WTC11 (cell line): Measurements from ENCODE around the gene HMGCS1. TPM values are rescaled to one million over a fixed set of nuclear protein-coding genes. Genes with fewer than 3 reads are reported as not detected.

Experiments
- ATAC-seq: fragments of 200-7000 bp; cut with Tn5 transposase; 2 replicates; pipeline ENCODE4 v1.10.0; 2021; ENCODE audit warnings: mild to moderate bottlenecking, moderate library complexity
- CTCF ChIA-PET: fragments of 300-600 bp; sonication (Branson Sonifier 250); formaldehyde crosslinking; loops from one replicate; lab custom pipeline; 2021; ENCODE audit warnings: antibody characterized with exemption; lab: Charles Lee
- POLR2A ChIA-PET: fragments of 350-600 bp; sonication (Branson Sonifier 250); formaldehyde crosslinking; loops from one replicate; lab custom pipeline; 2021; ENCODE audit warnings: antibody characterized with exemption; lab: Charles Lee
- DNase-seq: peaks from one replicate; pipeline ENCODE4 v3.0.0; 2021; ENCODE audit warnings: low spot score
- H3K27ac Mint-ChIP-seq: 2 replicates; pipeline ENCODE4 v1.8.0; 2021; ENCODE audit warnings: mixed read lengths
- H3K27me3 Mint-ChIP-seq: 2 replicates; pipeline ENCODE4 v1.8.0; 2021; ENCODE audit warnings: low read depth, mild to moderate bottlenecking, moderate library complexity, mixed read lengths
- H3K36me3 Mint-ChIP-seq: 2 replicates; pipeline ENCODE4 v1.8.0; 2021; ENCODE audit warnings: mixed read lengths
- H3K4me1 Mint-ChIP-seq: 2 replicates; pipeline ENCODE4 v1.8.0; 2022; ENCODE audit warnings: mixed read lengths
- H3K4me3 Mint-ChIP-seq: 2 replicates; pipeline ENCODE4 v1.8.0; 2021; ENCODE audit warnings: mild to moderate bottlenecking, moderate library complexity, mixed read lengths
- H3K9me3 Mint-ChIP-seq: 2 replicates; pipeline ENCODE4 v1.8.0; 2021; ENCODE audit warnings: mixed read lengths
- ARID4B ChIP-seq: sonication (generic); formaldehyde crosslinking; IDR thresholded peaks from 2 replicates; pipeline ENCODE4 v1.8.0; 2023; ENCODE audit warnings: missing genetic modification reagents, mild to moderate bottlenecking, borderline replicate concordance
- E2F1 ChIP-seq: sonication (generic); formaldehyde crosslinking; IDR thresholded peaks from 2 replicates; pipeline ENCODE4 v1.8.0; 2022; ENCODE audit warnings: mild to moderate bottlenecking, missing genetic modification reagents
- ETV6 ChIP-seq: sonication (generic); formaldehyde crosslinking; IDR thresholded peaks from 2 replicates; pipeline ENCODE4 v1.8.1; 2022; ENCODE audit warnings: mild to moderate bottlenecking, missing genetic modification reagents
- FOXP1 ChIP-seq: sonication (generic); formaldehyde crosslinking; IDR thresholded peaks from 2 replicates; pipeline ENCODE4 v1.8.0; 2022; ENCODE audit warnings: missing genetic modification reagents, mild to moderate bottlenecking, moderate library complexity, borderline replicate concordance
- HMGA2 ChIP-seq: fragments of 250-450 bp; sonication (Bioruptor Pico); IDR thresholded peaks from 2 replicates; pipeline ENCODE4 v1.4.0; 2021; ENCODE audit warnings: mild to moderate bottlenecking, moderate library complexity
- KAT7 ChIP-seq: sonication (generic); formaldehyde crosslinking; IDR thresholded peaks from 2 replicates; pipeline ENCODE4 v1.8.1; 2023; ENCODE audit warnings: missing genetic modification reagents, mild to moderate bottlenecking, borderline replicate concordance
- MAX ChIP-seq: sonication (generic); formaldehyde crosslinking; IDR thresholded peaks from 2 replicates; pipeline ENCODE4 v1.8.0; 2022; ENCODE audit warnings: mild to moderate bottlenecking, missing genetic modification reagents
- NFE2L1 ChIP-seq: sonication (generic); formaldehyde crosslinking; IDR thresholded peaks from 2 replicates; pipeline ENCODE4 v1.8.1; 2023; ENCODE audit warnings: missing genetic modification reagents
- NFYB ChIP-seq: sonication (generic); formaldehyde crosslinking; conservative IDR thresholded peaks from 2 replicates; pipeline ENCODE4 v1.8.0; 2022; ENCODE audit warnings: low read depth, missing genetic modification reagents
- NR2C2 ChIP-seq: sonication (generic); formaldehyde crosslinking; IDR thresholded peaks from 2 replicates; pipeline ENCODE4 v1.8.0; 2022; ENCODE audit warnings: mild to moderate bottlenecking, missing genetic modification reagents
- PRDM15 ChIP-seq: sonication (generic); formaldehyde crosslinking; IDR thresholded peaks from 2 replicates; pipeline ENCODE4 v1.8.0; 2022; ENCODE audit warnings: missing genetic modification reagents
- SP1 ChIP-seq: sonication (generic); formaldehyde crosslinking; conservative IDR thresholded peaks from 2 replicates; pipeline ENCODE4 v1.8.1; 2022; ENCODE audit warnings: missing genetic modification reagents
- TEAD1 ChIP-seq: sonication (generic); formaldehyde crosslinking; IDR thresholded peaks from 2 replicates; pipeline ENCODE4 v1.8.0; 2022; ENCODE audit warnings: mild to moderate bottlenecking, missing genetic modification reagents
- ZBTB21 ChIP-seq: sonication (generic); formaldehyde crosslinking; IDR thresholded peaks from 2 replicates; pipeline ENCODE4 v1.8.1; 2023; ENCODE audit warnings: mild to moderate bottlenecking, missing genetic modification reagents, borderline replicate concordance
- ZNF232 ChIP-seq: sonication (generic); formaldehyde crosslinking; IDR thresholded peaks from 2 replicates; pipeline ENCODE4 v1.8.0; 2022; ENCODE audit warnings: mild to moderate bottlenecking, missing genetic modification reagents
- ZNF512 ChIP-seq: sonication (generic); formaldehyde crosslinking; IDR thresholded peaks from 2 replicates; pipeline ENCODE4 v1.8.1; 2022; ENCODE audit warnings: missing genetic modification reagents, borderline replicate concordance
- ZNF532 ChIP-seq: fragments of 250-450 bp; sonication (Bioruptor Pico); IDR thresholded peaks from 2 replicates; pipeline ENCODE4 v1.9.0; 2021; ENCODE audit warnings: mild to moderate bottlenecking, borderline replicate concordance
- total RNA-seq: library from RNA; stranded (reverse); gene quantifications from 3 replicates; pipeline ENCODE4 v1.2.3, GENCODE V29; 2021

Gene HMGCS1
- total RNA-seq, 1 experiment from 2014 or later: 199 TPM

- TF ChIP-seq ARID4B: no peak
- TF ChIP-seq NR2C2: no peak
- no peak for TF ChIP-seq ZNF232 (CRISPR knock-in tag)
- no peak for TF ChIP-seq SP1 (CRISPR knock-in tag)
- TF ChIP-seq FOXP1: no peak
- no peak for TF ChIP-seq PRDM15 (CRISPR knock-in tag)
- no peak for TF ChIP-seq ZNF532 (CRISPR knock-in tag)
- TF ChIP-seq KAT7: no peak
- TF ChIP-seq NFE2L1 (CRISPR knock-in tag): no peak
- no peak for TF ChIP-seq ZNF512
These were observed 31.2 kb downstream of the HMGCS1 start (continued) for GRCh38 chr5:43281840-43282658.

GRCh38 chr5:43279548-43280274 lies 33.5 kb downstream of the HMGCS1 start:
- no peak overlapping the region for H3K4me3 Mint-ChIP-seq
- no peak for TF ChIP-seq NR2C2
- no peak for TF ChIP-seq MAX (CRISPR knock-in tag)
- no peak for TF ChIP-seq TEAD1 (CRISPR knock-in tag)
- TF ChIP-seq NFYB (CRISPR knock-in tag): no peak
- no peak for TF ChIP-seq KAT7
- no peak for TF ChIP-seq ETV6 (CRISPR knock-in tag)
- TF ChIP-seq E2F1 (CRISPR knock-in tag): no peak
- no peak for TF ChIP-seq HMGA2 (CRISPR knock-in tag)
- TF ChIP-seq ZBTB21: no peak

More at GRCh38 chr5:43279548-43280274, 33.5 kb downstream of the HMGCS1 start:
- ChIA-PET CTCF (interaction anchor here (1.1 kb wide), 1 partner anchor 52 kb away, joined by 3 read pairs; no protein-coding TSS in a partner anchor), POLR2A (no interaction called here)
- Mint-ChIP-seq H3K9me3 (no peaks in the 10 kb centered on the region), H3K27ac (no peak overlapping the region), H3K4me1 (peaks cover 3% of the 10 kb centered on the region; the same call in 1 of the 2 replicates), H3K36me3 (no peaks in the 10 kb centered on the region), H3K27me3 (peaks cover 3% of the 10 kb centered on the region; the same call in 1 of the 2 replicates)
- DNase-seq: no peak
- no peak for ATAC-seq
